Lower leg skin (tissue), 3 donors: Measurements from ENCODE around the gene NEUROD6.

Source experiments
- POLR2A ChIP-seq, 2 donors: fragments of 450-650 bp; IDR thresholded peaks; one replicate each; pipeline ENCODE4 v1.6.1; 2016 to 2017; ENCODE audit warnings: antibody characterized with exemption in 2 of 2, mild to moderate bottlenecking in 1 of 2, moderate library complexity in 1 of 2
- TF ChIP-seq, protein P1 (sequence below), 3 donors: fragments of 450-650 bp; IDR thresholded peaks; one replicate each; pipeline ENCODE4 v1.5.1; 2016; ENCODE audit warnings: antibody characterized with exemption in 3 of 3, mild to moderate bottlenecking in 3 of 3, moderate library complexity in 2 of 3

DNA sequence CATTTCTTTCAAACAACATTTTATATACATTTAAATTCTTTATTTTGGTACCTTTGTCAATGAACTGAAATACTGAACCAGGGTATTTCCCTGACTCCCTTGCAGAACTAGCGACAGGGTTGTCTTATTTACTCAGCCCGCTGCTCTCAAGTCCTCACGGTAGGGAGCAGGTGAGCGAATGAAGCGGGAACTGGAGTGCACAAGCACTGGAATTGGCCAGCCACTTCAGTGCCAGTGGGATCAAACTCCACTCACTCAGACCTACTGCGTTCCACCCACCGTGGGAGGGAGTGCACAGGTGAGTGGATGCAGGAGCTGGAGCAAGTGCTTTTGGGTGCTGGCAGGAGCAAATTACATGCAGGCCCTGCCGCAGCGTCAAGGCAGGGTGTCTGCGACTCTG is 28.1 kb upstream of the NEUROD6 start:
- no peak for TF ChIP-seq POLR2A (IDR thresholded peaks at IDR 0.05)
- TF ChIP-seq, protein P1, sequence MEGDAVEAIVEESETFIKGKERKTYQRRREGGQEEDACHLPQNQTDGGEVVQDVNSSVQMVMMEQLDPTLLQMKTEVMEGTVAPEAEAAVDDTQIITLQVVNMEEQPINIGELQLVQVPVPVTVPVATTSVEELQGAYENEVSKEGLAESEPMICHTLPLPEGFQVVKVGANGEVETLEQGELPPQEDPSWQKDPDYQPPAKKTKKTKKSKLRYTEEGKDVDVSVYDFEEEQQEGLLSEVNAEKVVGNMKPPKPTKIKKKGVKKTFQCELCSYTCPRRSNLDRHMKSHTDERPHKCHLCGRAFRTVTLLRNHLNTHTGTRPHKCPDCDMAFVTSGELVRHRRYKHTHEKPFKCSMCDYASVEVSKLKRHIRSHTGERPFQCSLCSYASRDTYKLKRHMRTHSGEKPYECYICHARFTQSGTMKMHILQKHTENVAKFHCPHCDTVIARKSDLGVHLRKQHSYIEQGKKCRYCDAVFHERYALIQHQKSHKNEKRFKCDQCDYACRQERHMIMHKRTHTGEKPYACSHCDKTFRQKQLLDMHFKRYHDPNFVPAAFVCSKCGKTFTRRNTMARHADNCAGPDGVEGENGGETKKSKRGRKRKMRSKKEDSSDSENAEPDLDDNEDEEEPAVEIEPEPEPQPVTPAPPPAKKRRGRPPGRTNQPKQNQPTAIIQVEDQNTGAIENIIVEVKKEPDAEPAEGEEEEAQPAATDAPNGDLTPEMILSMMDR (IDR thresholded peaks at IDR 0.05) = no peak
